Neural cell (in vitro differentiated cells): ENCODE measurements around the gene ADAMTS2. TPM values are rescaled to one million over a fixed set of nuclear protein-coding genes. Genes with fewer than 3 reads are reported as not detected.

Experiments used
- H2AFZ ChIP-seq: fragments of 200-600, 300-800 bp; sonication (generic), shearing (Covaris generic); 2 replicates; pipeline ENCODE4 v1.6.0; 2014; ENCODE audit warnings: low read depth, mild to moderate bottlenecking, antibody characterized with exemption, low read length, moderate library complexity
- H3F3A ChIP-seq: fragments of 200-600 bp; shearing (Covaris generic); 2 replicates; pipeline ENCODE4 v1.6.1; 2016; ENCODE audit warnings: mild to moderate bottlenecking, moderate library complexity, mixed read lengths, antibody characterized with exemption, low read length; ENCODE audit not compliant: insufficient read depth, poor library complexity, severe bottlenecking
- H3K27ac ChIP-seq: fragments of 200-600, 300-800 bp; sonication (generic), shearing (Covaris generic); 2 replicates; pipeline ENCODE4 v1.5.1; 2014; ENCODE audit warnings: mild to moderate bottlenecking, low read length, moderate library complexity
- H3K27me3 ChIP-seq: fragments of 300-800, 200-600 bp; sonication (generic), shearing (Covaris generic); 2 replicates; pipeline ENCODE4 v1.6.0; 2014; ENCODE audit warnings: mild to moderate bottlenecking, low read depth, low read length, moderate library complexity; ENCODE audit not compliant: insufficient read depth
- H3K36me3 ChIP-seq: fragments of 300-800, 200-600 bp; sonication (generic), shearing (Covaris generic); 2 replicates; pipeline ENCODE4 v1.5.1; 2014; ENCODE audit warnings: mild to moderate bottlenecking, antibody characterized with exemption, low read length, moderate library complexity; ENCODE audit not compliant: insufficient read depth
- H3K4me2 ChIP-seq: fragments of 300-800, 200-600 bp; sonication (generic), shearing (Covaris generic); 2 replicates; pipeline ENCODE4 v1.6.0; 2014; ENCODE audit warnings: mild to moderate bottlenecking, low read length
- H3K4me3 ChIP-seq: fragments of 300-800, 200-600 bp; sonication (generic), shearing (Covaris generic); 2 replicates; pipeline ENCODE4 v1.5.1; 2014; ENCODE audit warnings: mild to moderate bottlenecking, low read length, moderate library complexity
- H3K79me2 ChIP-seq: fragments of 200-600 bp; shearing (Covaris generic); replicated peaks from 2 replicates; pipeline ENCODE4 v1.6.0; 2014; ENCODE audit warnings: mild to moderate bottlenecking, low read length, moderate library complexity; ENCODE audit not compliant: insufficient read depth
- H3K9ac ChIP-seq: fragments of 300-800, 200-600 bp; sonication (generic), shearing (Covaris generic); 2 replicates; pipeline ENCODE4 v1.6.1; 2016; ENCODE audit warnings: mild to moderate bottlenecking, low read length, mixed read lengths
- H3K9me2 ChIP-seq: fragments of 200-600 bp; shearing (Covaris generic); 2 replicates; pipeline ENCODE4 v1.6.1; 2016; ENCODE audit warnings: mild to moderate bottlenecking, low read length, mixed read lengths; ENCODE audit not compliant: insufficient read depth
- H3K9me3 ChIP-seq: fragments of 200-600, 300-800 bp; sonication (generic), shearing (Covaris generic); 2 replicates; pipeline ENCODE4 v1.6.1; 2016; ENCODE audit warnings: mild to moderate bottlenecking, mixed run types, low read length, moderate library complexity, mixed read lengths
- H4K20me1 ChIP-seq: fragments of 200-600 bp; shearing (Covaris generic); 2 replicates; pipeline ENCODE4 v1.6.1; 2016; ENCODE audit warnings: mild to moderate bottlenecking, mixed run types; ENCODE audit not compliant: insufficient read depth
- CTCF ChIP-seq: fragments of 450-650 bp; IDR thresholded peaks from 2 replicates; pipeline ENCODE4 v1.5.1; 2014; ENCODE audit warnings: antibody characterized with exemption, mild to moderate bottlenecking, moderate library complexity; ENCODE audit not compliant: poor library complexity, severe bottlenecking
- EP300 ChIP-seq: fragments of 450-650 bp; conservative IDR thresholded peaks from 2 replicates; pipeline ENCODE4 v1.6.1; 2014; ENCODE audit warnings: antibody characterized with exemption, mild to moderate bottlenecking, moderate library complexity; ENCODE audit not compliant: poor library complexity, severe bottlenecking
- EZH2 ChIP-seq: fragments of 200-600, 300-800 bp; shearing (Covaris generic), sonication (generic); IDR thresholded peaks from 2 replicates; pipeline ENCODE4 v1.6.1; 2014; ENCODE audit warnings: antibody characterized with exemption, low read length, borderline replicate concordance, mild to moderate bottlenecking; ENCODE audit not compliant: insufficient read depth, poor library complexity, severe bottlenecking
- MXI1 ChIP-seq: fragments of 450-650 bp; conservative IDR thresholded peaks from 2 replicates; pipeline ENCODE4 v1.6.1; 2014; ENCODE audit warnings: antibody characterized with exemption, mild to moderate bottlenecking; ENCODE audit not compliant: poor library complexity, severe bottlenecking
- POLR2AphosphoS5 ChIP-seq: IDR thresholded peaks from 2 replicates; pipeline ENCODE4 v1.6.1; 2012
- RAD21 ChIP-seq: fragments of 450-650 bp; conservative IDR thresholded peaks from 2 replicates; pipeline ENCODE4 v1.6.1; 2014; ENCODE audit warnings: antibody characterized with exemption, mild to moderate bottlenecking, moderate library complexity
- SMC3 ChIP-seq: fragments of 450-650 bp; conservative IDR thresholded peaks from 2 replicates; pipeline ENCODE4 v1.6.1; 2014; ENCODE audit warnings: antibody characterized with exemption, mild to moderate bottlenecking, moderate library complexity; ENCODE audit not compliant: poor library complexity
- TAF1 ChIP-seq: IDR thresholded peaks from 2 replicates; pipeline ENCODE4 v1.6.1; 2012; ENCODE audit warnings: low read depth
- polyA plus RNA-seq: library from polyadenylated mRNA; depleted of rRNA; stranded (reverse); fragments of >200 nt; gene quantifications from 2 replicates; pipeline ENCODE4 v1.2.3, GENCODE V29; 2014
- TF ChIP-seq, protein P1 (sequence below): IDR thresholded peaks from 2 replicates; pipeline ENCODE4 v1.6.1; 2012; ENCODE audit warnings: borderline replicate concordance

Gene ADAMTS2
- polyA plus RNA-seq, 1 donor from 2014 or later, result 0.61 TPM

- Histone ChIP-seq H2AFZ (no peak overlapping the region), H3K27ac (no peak overlapping the region), H3K27me3 (no peaks in the 10 kb centered on the region), H3F3A (no peaks in the 10 kb centered on the region), H4K20me1 (no peaks in the 10 kb centered on the region), H3K36me3 (no peaks in the 10 kb centered on the region), H3K4me2 (no peak overlapping the region), H3K9ac (no peak overlapping the region), H3K4me3 (no peak overlapping the region), H3K9me2 (no peaks in the 10 kb centered on the region), H3K9me3 (peaks cover 8% of the 10 kb centered on the region), H3K79me2 (no peaks in the 10 kb centered on the region)
- no peak for TF ChIP-seq TAF1
Observed at GRCh38 chr5:179112469-179113142, 232.7 kb downstream of the ADAMTS2 start.

GRCh38 chr5:179111267-179112207, 233.7 kb downstream of the ADAMTS2 start:
- H3K36me3 ChIP-seq, result no peaks in the 10 kb centered on the region
- no peaks in the 10 kb centered on the region for H3F3A ChIP-seq
- H3K27me3 ChIP-seq, result no peaks in the 10 kb centered on the region
- H3K4me2 ChIP-seq, result no peak overlapping the region
- no peaks in the 10 kb centered on the region for H3K79me2 ChIP-seq
- H3K9ac ChIP-seq, result no peak overlapping the region
- no peak overlapping the region for H2AFZ ChIP-seq
- H3K27ac ChIP-seq, result no peak overlapping the region
- H4K20me1 ChIP-seq, result no peaks in the 10 kb centered on the region
- H3K9me3 ChIP-seq, result peaks cover 8% of the 10 kb centered on the region
- no peak overlapping the region for H3K4me3 ChIP-seq
- no peaks in the 10 kb centered on the region for H3K9me2 ChIP-seq
- TF ChIP-seq SMC3, result no peak
- no peak for TF ChIP-seq MXI1
- no peak for TF ChIP-seq TAF1
- no peak for TF ChIP-seq EZH2
- no peak for TF ChIP-seq POLR2AphosphoS5
- no peak for TF ChIP-seq CTCF
- TF ChIP-seq EP300, result no peak
- no peak for TF ChIP-seq RAD21
- TF ChIP-seq, protein P1, sequence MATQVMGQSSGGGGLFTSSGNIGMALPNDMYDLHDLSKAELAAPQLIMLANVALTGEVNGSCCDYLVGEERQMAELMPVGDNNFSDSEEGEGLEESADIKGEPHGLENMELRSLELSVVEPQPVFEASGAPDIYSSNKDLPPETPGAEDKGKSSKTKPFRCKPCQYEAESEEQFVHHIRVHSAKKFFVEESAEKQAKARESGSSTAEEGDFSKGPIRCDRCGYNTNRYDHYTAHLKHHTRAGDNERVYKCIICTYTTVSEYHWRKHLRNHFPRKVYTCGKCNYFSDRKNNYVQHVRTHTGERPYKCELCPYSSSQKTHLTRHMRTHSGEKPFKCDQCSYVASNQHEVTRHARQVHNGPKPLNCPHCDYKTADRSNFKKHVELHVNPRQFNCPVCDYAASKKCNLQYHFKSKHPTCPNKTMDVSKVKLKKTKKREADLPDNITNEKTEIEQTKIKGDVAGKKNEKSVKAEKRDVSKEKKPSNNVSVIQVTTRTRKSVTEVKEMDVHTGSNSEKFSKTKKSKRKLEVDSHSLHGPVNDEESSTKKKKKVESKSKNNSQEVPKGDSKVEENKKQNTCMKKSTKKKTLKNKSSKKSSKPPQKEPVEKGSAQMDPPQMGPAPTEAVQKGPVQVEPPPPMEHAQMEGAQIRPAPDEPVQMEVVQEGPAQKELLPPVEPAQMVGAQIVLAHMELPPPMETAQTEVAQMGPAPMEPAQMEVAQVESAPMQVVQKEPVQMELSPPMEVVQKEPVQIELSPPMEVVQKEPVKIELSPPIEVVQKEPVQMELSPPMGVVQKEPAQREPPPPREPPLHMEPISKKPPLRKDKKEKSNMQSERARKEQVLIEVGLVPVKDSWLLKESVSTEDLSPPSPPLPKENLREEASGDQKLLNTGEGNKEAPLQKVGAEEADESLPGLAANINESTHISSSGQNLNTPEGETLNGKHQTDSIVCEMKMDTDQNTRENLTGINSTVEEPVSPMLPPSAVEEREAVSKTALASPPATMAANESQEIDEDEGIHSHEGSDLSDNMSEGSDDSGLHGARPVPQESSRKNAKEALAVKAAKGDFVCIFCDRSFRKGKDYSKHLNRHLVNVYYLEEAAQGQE, result no peak
